Prostate gland (tissue), 2 donors: ENCODE results near the gene CYTH1. TPM values are rescaled to one million over a fixed set of nuclear protein-coding genes. Genes with fewer than 3 reads are reported as not detected.

Experiments used
- DNase-seq: peaks from one replicate; pipeline ENCODE4 v3.0.0-alpha.2; 2019; ENCODE audit warnings: low spot score
- H3K27ac ChIP-seq, 2 donors: fragments of 200-600 bp; sonication (generic); 2 replicates each; pipeline ENCODE4 v1.5.1; 2017 to 2019
- H3K27me3 ChIP-seq: fragments of 200-600 bp; sonication (generic); replicated peaks from 2 replicates; pipeline ENCODE4 v1.5.1; 2019; ENCODE audit not compliant: insufficient read depth
- H3K36me3 ChIP-seq, 2 donors: fragments of 200-600 bp; sonication (generic); 1 replicate in 1 of 2; 2 replicates in 1 of 2; pipeline versions ENCODE4 v1.5.1 to v1.8.1; 2017 to 2019
- H3K4me1 ChIP-seq: fragments of 200-600 bp; sonication (generic); replicated peaks from 2 replicates; pipeline ENCODE4 v1.5.1; 2019
- H3K4me3 ChIP-seq, 2 donors: fragments of 200-600 bp; sonication (generic); 2 replicates each; pipeline ENCODE4 v1.5.1; 2017 to 2019
- H3K9me3 ChIP-seq: fragments of 200-600 bp; sonication (generic); 2 replicates; pipeline ENCODE4 v1.5.1; 2017
- POLR2A ChIP-seq: fragments of 450-650 bp; IDR thresholded peaks from one replicate; pipeline ENCODE4 v1.6.1; 2016; ENCODE audit warnings: antibody characterized with exemption, mild to moderate bottlenecking
- POLR2AphosphoS5 ChIP-seq: sonication (generic); formaldehyde crosslinking; IDR thresholded peaks from one replicate; pipeline ENCODE4 v1.6.1; 2017; ENCODE audit warnings: antibody characterized with exemption
- WGBS: methylation state at CpG from one replicate; pipeline ENCODE4 v1.1.5; 2018; 5-methylcytosine and 5-hydroxymethylcytosine counted together
- intact Hi-C: fragments of 100-400 bp; cut with DNase I; formaldehyde crosslinking; loops from one replicate; pipeline ENCODE4 v1.14.2; 2022
- total RNA-seq, 2 donors: library from RNA; depleted of rRNA; stranded (reverse); fragments of >200 nt; gene quantifications; one replicate each; pipeline ENCODE4 v1.1.0, GENCODE V29; 2016
- TF ChIP-seq, protein P1 (sequence below), 4 experiments: fragments of 200-600 bp in 2 of 4; fragments of 450-650 bp in 2 of 4; sonication (generic) in 2 of 4; IDR thresholded peaks; 1 replicate in 3 of 4; 2 replicates in 1 of 4; pipeline ENCODE4 v1.5.1; 2016 to 2019; ENCODE audit warnings: antibody characterized with exemption in 4 of 4, mild to moderate bottlenecking in 2 of 4, moderate library complexity in 2 of 4

Gene CYTH1
- total RNA-seq, 2 donors from 2014 or later = 65.2 to 73.9 TPM

DNA sequence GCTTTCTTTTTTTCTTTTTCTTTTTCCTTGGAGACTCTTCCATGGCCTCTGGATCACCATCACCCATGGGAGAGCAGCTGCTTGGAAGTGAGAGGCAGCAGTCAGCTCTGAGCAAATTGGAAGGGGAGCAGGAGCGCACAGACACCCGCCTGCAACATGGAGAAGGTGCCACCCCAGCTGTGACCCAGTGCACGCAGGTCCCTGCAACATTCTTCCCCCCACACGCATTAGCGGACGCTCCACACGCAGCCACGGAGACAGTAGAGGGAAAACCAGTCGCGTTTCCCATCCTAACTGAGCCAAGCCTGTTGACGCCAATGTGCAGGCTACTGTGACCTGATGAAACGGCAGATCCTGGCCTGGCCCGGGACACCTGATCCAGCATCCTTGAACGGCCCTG lies 20.4 kb upstream of the CYTH1 start:
- intact Hi-C loops = no loop called here
- Histone ChIP-seq H3K27me3 (no peaks in the 10 kb centered on the region), H3K4me3 (no peak overlapping the region), H3K27ac (no peak overlapping the region), H3K4me1 (no peaks in the 10 kb centered on the region), H3K9me3 (no peaks in the 10 kb centered on the region), H3K36me3 (peaks cover 14 to 23% of the 10 kb centered on the region in 2 donors)
- WGBS = 90% methylated on average over 14 of the region's 14 CpGs
- TF ChIP-seq POLR2AphosphoS5 (no peak), POLR2A (no peak)
- no peak for DNase-seq

DNA sequence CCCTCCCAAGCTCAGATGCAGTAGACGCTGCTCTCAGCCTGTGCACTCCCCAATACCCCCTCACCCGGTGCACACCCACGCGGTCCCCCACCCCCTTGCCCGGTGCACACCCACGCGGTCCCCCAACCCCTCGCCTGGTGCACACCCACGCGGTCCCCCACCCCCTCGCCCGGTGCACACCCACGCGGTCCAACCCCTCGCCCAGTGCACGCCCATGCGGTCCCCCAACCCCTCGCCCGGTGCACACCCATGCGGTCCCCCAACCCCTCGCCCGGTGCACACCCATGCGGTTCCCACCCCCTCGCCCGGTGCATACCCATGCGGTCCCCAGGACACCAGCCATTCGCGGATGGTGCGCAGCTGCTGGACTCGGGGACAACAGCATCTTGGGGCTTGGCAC lies 19.9 kb upstream of the CYTH1 start:
- DNase-seq = no peak
- Histone ChIP-seq H3K27me3 (no peaks in the 10 kb centered on the region), H3K4me3 (no peak overlapping the region), H3K36me3 (peaks cover 13 to 20% of the 10 kb centered on the region in 2 donors), H3K9me3 (no peaks in the 10 kb centered on the region), H3K27ac (peak overlapping the region in 1 of 2 donors; percentile 42), H3K4me1 (no peaks in the 10 kb centered on the region)
- intact Hi-C loops = no loop called here
- WGBS = 73% methylated on average over 30 of the region's 30 CpGs
- no peak for TF ChIP-seq POLR2AphosphoS5
- TF ChIP-seq, protein P1, sequence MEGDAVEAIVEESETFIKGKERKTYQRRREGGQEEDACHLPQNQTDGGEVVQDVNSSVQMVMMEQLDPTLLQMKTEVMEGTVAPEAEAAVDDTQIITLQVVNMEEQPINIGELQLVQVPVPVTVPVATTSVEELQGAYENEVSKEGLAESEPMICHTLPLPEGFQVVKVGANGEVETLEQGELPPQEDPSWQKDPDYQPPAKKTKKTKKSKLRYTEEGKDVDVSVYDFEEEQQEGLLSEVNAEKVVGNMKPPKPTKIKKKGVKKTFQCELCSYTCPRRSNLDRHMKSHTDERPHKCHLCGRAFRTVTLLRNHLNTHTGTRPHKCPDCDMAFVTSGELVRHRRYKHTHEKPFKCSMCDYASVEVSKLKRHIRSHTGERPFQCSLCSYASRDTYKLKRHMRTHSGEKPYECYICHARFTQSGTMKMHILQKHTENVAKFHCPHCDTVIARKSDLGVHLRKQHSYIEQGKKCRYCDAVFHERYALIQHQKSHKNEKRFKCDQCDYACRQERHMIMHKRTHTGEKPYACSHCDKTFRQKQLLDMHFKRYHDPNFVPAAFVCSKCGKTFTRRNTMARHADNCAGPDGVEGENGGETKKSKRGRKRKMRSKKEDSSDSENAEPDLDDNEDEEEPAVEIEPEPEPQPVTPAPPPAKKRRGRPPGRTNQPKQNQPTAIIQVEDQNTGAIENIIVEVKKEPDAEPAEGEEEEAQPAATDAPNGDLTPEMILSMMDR (IDR thresholded peaks at IDR 0.05) = no peak

- WGBS = 80% methylated on average over 18 of the region's 18 CpGs
- no peaks in the 10 kb centered on the region for H3K9me3 ChIP-seq
- DNase-seq = no peak
- peaks cover 12% of the 10 kb centered on the region for H3K4me1 ChIP-seq
- no peak overlapping the region for H3K27ac ChIP-seq
- TF ChIP-seq, protein P1 (IDR thresholded peaks at IDR 0.05) = no peak
- no peak for TF ChIP-seq POLR2A
- no peak for TF ChIP-seq POLR2AphosphoS5
- no peaks in the 10 kb centered on the region for H3K27me3 ChIP-seq
- H3K4me3 ChIP-seq = no peak overlapping the region
- intact Hi-C loops = no loop called here
- H3K36me3 ChIP-seq = peaks cover 2 to 7% of the 10 kb centered on the region in 2 donors
Observed at GRCh38 chr17:78800132-78800931, 18.3 kb upstream of the CYTH1 start.

DNA sequence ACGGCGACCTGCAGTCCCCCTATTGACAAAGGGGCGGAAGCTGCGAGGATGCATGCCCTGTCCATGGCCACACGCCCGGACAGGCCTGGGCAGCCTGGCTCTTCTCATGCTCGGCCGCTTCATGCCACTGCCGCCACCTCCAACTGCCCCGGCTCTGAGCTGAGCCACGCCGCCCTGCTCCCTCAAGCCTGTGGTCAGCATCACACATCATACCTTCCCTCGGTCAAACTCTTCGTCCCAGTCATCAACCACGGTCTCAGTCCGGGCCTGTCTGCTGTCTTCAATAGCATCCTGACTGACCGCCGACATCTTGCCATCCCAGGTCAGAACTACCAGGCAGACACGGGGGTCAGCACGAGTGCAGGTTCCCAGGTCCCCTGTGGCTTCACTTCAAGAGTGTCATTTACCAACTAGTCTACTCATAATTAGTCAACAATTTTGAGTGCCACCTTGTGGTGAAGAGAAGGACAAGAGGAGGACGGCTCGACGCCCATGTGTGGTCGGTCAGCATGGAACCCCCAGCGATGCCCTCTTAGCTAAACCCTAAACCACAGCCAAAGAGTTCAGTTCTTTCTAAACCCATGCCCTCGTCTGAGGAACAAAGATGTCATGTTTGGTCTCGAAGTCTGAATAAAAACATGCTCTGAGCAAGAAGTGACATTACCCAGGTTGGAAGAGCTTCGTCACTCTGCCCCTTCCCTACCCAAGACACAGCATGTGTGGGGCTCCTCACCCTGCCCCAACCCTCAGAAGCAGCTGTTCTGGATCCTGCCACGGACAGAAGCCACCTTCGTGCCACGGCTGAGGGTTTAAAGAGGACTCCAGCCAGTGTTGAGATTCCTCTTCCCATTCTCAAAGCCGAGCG lies 16.9 kb upstream of the CYTH1 start:
- peak overlapping the region in 1 of 2 donors; percentile 12 for H3K27ac ChIP-seq
- H3K36me3 ChIP-seq = peaks cover 0 to 7% of the 10 kb centered on the region in 2 donors
- H3K4me1 ChIP-seq = peaks cover 12% of the 10 kb centered on the region
- H3K27me3 ChIP-seq = no peaks in the 10 kb centered on the region
- H3K4me3 ChIP-seq = no peak overlapping the region
- DNase-seq = peak; percentile 32
- no peaks in the 10 kb centered on the region for H3K9me3 ChIP-seq
- WGBS = 72% methylated on average over 33 of the region's 33 CpGs
- TF ChIP-seq, protein P1 (IDR thresholded peaks at IDR 0.05) = peak in 3 of 4 experiments; percentile 44 to 62 (median 60)
- TF ChIP-seq POLR2AphosphoS5 = no peak
- intact Hi-C loops = no loop called here
